Esophagus squamous epithelium (tissue), 5 donors: ENCODE measurements around the gene VARS2. TPM values are rescaled to one million over a fixed set of nuclear protein-coding genes. Genes with fewer than 3 reads are reported as not detected.
"Not testable (repeated sequence)": the region's sequence is repeated elsewhere in the genome, so short reads cannot be mapped to it uniquely, and the experiment has no call there.

ENCODE experiments used
- DNase-seq: peaks from one replicate; lab custom pipeline; 2025; lab: John Stamatoyannopoulos, UW
- H3K27ac ChIP-seq, 4 donors: fragments of 200-600 bp; sonication (generic); one replicate each; pipeline ENCODE4 v1.5.1; 2016 to 2019; ENCODE audit warnings: mild to moderate bottlenecking in 1 of 4
- H3K27me3 ChIP-seq, 4 donors: fragments of 200-600 bp; sonication (generic); 1 replicate in 3 of 4; 2 replicates in 1 of 4; pipeline versions ENCODE4 v1.5.1 to v1.6.0; 2017 to 2021; ENCODE audit warnings: antibody characterized with exemption in 1 of 4
- H3K36me3 ChIP-seq, 3 donors: fragments of 200-600 bp; sonication (generic); one replicate each; pipeline ENCODE4 v1.5.1; 2016 to 2019
- H3K4me1 ChIP-seq, 3 donors: fragments of 200-600 bp; sonication (generic); one replicate each; pipeline ENCODE4 v1.5.1; 2017 to 2019
- H3K4me3 ChIP-seq, 4 donors: fragments of 200-600 bp; sonication (generic); 1 replicate in 3 of 4; 2 replicates in 1 of 4; pipeline ENCODE4 v1.5.1; 2016 to 2019; ENCODE audit warnings: mild to moderate bottlenecking in 2 of 4, moderate library complexity in 1 of 4
- H3K9me3 ChIP-seq, 3 donors: fragments of 200-600 bp; sonication (generic); one replicate each; pipeline ENCODE4 v1.5.1; 2016 to 2019
- CTCF ChIP-seq, 6 experiments: fragments of 450-650 bp in 4 of 6; fragments of 200-600 bp in 2 of 6; sonication (generic) in 2 of 6; IDR thresholded peaks; one replicate each; pipeline ENCODE4 v1.5.1; 2016 to 2019; ENCODE audit warnings: antibody characterized with exemption in 6 of 6, mild to moderate bottlenecking in 4 of 6, moderate library complexity in 4 of 6
- POLR2A ChIP-seq, 4 donors: fragments of 450-650 bp; IDR thresholded peaks; one replicate each; pipeline ENCODE4 v1.6.1; 2017; ENCODE audit warnings: antibody characterized with exemption in 4 of 4, mild to moderate bottlenecking in 4 of 4, moderate library complexity in 3 of 4
- WGBS, 2 donors: methylation state at CpG; one replicate each; pipeline ENCODE4 v1.1.5; 2018; 5-methylcytosine and 5-hydroxymethylcytosine counted together
- intact Hi-C: fragments of 100-400 bp; cut with DNase I; formaldehyde crosslinking; loops from one replicate; pipeline ENCODE4 v1.15.0; 2022
- total RNA-seq, 4 donors: library from RNA; depleted of rRNA; stranded (reverse); fragments of >200 nt; gene quantifications; one replicate each; pipeline ENCODE4 v1.1.0, GENCODE V29; 2016
- donor health status: DM: yes; HTN: yes; CAD: no.

VARS2 gene
- total RNA-seq, 4 donors from 2014 or later = 23.5 to 61.9 (median 33.0) TPM

GRCh38 chr6:30908700-30909099 lies 5.3 kb upstream of the VARS2 start:
- TF ChIP-seq CTCF (IDR thresholded peaks at IDR 0.05) (no peak), POLR2A (IDR thresholded peaks at IDR 0.05) (no peak)
- Histone ChIP-seq H3K9me3 (no peaks in the 10 kb centered on the region), H3K4me1 (peaks cover 13 to 29% (median 19%) of the 10 kb centered on the region in 3 donors), H3K4me3 (peak overlapping the region; percentile 57 to 89 (median 71)), H3K27ac (peak overlapping the region in 3 of 4 donors; percentile 57 to 81 (median 74)), H3K27me3 (no peaks in the 10 kb centered on the region), H3K36me3 (peaks cover 0 to 39% (median 7%) of the 10 kb centered on the region in 3 donors)
- intact Hi-C loops = no loop called here
- DNase-seq = no peak
- 13 to 27% methylated on average over 2 of the region's 2 CpGs for WGBS, 2 donors

GRCh38 chr6:30910473-30910872 lies 3.6 kb upstream of the VARS2 start:
- H3K9me3 ChIP-seq, H3K27ac ChIP-seq, H3K4me3 ChIP-seq, intact Hi-C loops, H3K27me3 ChIP-seq, DNase-seq: not testable (repeated sequence)
- WGBS, 2 donors = 86 to 97% methylated on average over 6 to 10 of the region's 12 CpGs
- H3K36me3 ChIP-seq = peaks cover 0 to 39% (median 7%) of the 10 kb centered on the region in 3 donors
- H3K4me1 ChIP-seq = peaks cover 27 to 43% (median 27%) of the 10 kb centered on the region in 3 donors

- H3K9me3 ChIP-seq = no peaks in the 10 kb centered on the region
- WGBS, 2 donors = 76 to 81% methylated on average over 8 of the region's 8 CpGs
- H3K4me3 ChIP-seq = peak overlapping the region in 2 of 4 donors; percentile 63 to 80
Measured at GRCh38 chr6:30912746-30913520, 1.1 kb upstream of the VARS2 start.

GRCh38 chr6:30913721-30914075 lies 340 bp upstream of the VARS2 start:
- peaks cover 22 to 56% (median 28%) of the 10 kb centered on the region in 3 donors for H3K4me1 ChIP-seq
- intact Hi-C loops = loop anchor here (2.0 kb wide), 1 partner anchor 155 kb away; no protein-coding TSS in a partner anchor
- H3K27me3 ChIP-seq = no peaks in the 10 kb centered on the region
- 5 to 47% methylated on average over 3 to 15 of the region's 31 CpGs for WGBS, 2 donors
- H3K27ac ChIP-seq = peak overlapping the region; percentile 88 to 97 (median 95)
- DNase-seq = no peak
- H3K9me3 ChIP-seq = no peaks in the 10 kb centered on the region
- peak overlapping the region; percentile 47 to 80 (median 62) for H3K4me3 ChIP-seq
- TF ChIP-seq POLR2A (IDR thresholded peaks at IDR 0.05) (no peak), CTCF (IDR thresholded peaks at IDR 0.05) (no peak)
- H3K36me3 ChIP-seq = peaks cover 0 to 62% (median 7%) of the 10 kb centered on the region in 3 donors

More at GRCh38 chr6:30912746-30913520, 1.1 kb upstream of the VARS2 start:
- Histone ChIP-seq H3K4me1 (peaks cover 25 to 59% (median 31%) of the 10 kb centered on the region in 3 donors), H3K36me3 (peaks cover 0 to 54% (median 7%) of the 10 kb centered on the region in 3 donors), H3K27me3 (no peaks in the 10 kb centered on the region), H3K27ac (peak overlapping the region; percentile 88 to 97 (median 95))
- DNase-seq = no peak
- TF ChIP-seq POLR2A (IDR thresholded peaks at IDR 0.05) = no peak
- no peak for TF ChIP-seq CTCF (IDR thresholded peaks at IDR 0.05)
- intact Hi-C loops = no loop called here

GRCh38 chr6:30914854-30915590 lies 984 bp downstream of the VARS2 start:
- Histone ChIP-seq H3K27me3 (no peaks in the 10 kb centered on the region), H3K27ac (peak overlapping the region; percentile 88 to 97 (median 95)), H3K4me3 (peak overlapping the region; percentile 47 to 80 (median 62)), H3K4me1 (peaks cover 15 to 47% (median 25%) of the 10 kb centered on the region in 3 donors), H3K9me3 (no peaks in the 10 kb centered on the region), H3K36me3 (peaks cover under 1 to 69% (median 14%) of the 10 kb centered on the region in 3 donors)
- intact Hi-C loops = loop anchor here (2.0 kb wide), 1 partner anchor 154 kb away; no protein-coding TSS in a partner anchor
- no peak for DNase-seq
- TF ChIP-seq CTCF (IDR thresholded peaks at IDR 0.05) (no peak), POLR2A (IDR thresholded peaks at IDR 0.05) (no peak)
- WGBS, 2 donors = 19 to 36% methylated on average over 9 of the region's 17 CpGs
